Fibroblast of skin of abdomen (primary cell): ENCODE data around the gene AUNIP. TPM values are rescaled to one million over a fixed set of nuclear protein-coding genes. Genes with fewer than 3 reads are reported as not detected.

Experiments
- DNase-seq: peaks from one replicate; pipeline ENCODE4 v3.0.0-alpha.2; 2013
- polyA plus RNA-seq, 2 experiments: library from polyadenylated mRNA; unstranded; fragments of 120-200 nt; gene quantifications; one replicate each; pipeline ENCODE4 v1.2.1, GENCODE V29; 2013; ENCODE audit not compliant: insufficient read length in 2 of 2

AUNIP gene, protein sequence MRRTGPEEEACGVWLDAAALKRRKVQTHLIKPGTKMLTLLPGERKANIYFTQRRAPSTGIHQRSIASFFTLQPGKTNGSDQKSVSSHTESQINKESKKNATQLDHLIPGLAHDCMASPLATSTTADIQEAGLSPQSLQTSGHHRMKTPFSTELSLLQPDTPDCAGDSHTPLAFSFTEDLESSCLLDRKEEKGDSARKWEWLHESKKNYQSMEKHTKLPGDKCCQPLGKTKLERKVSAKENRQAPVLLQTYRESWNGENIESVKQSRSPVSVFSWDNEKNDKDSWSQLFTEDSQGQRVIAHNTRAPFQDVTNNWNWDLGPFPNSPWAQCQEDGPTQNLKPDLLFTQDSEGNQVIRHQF
- polyA plus RNA-seq (2013, experiment 1 of 2; ENCODE audit: insufficient read length), result 2.3 TPM
- 2.8 TPM for polyA plus RNA-seq (2013, experiment 2 of 2; ENCODE audit: insufficient read length)

DNA sequence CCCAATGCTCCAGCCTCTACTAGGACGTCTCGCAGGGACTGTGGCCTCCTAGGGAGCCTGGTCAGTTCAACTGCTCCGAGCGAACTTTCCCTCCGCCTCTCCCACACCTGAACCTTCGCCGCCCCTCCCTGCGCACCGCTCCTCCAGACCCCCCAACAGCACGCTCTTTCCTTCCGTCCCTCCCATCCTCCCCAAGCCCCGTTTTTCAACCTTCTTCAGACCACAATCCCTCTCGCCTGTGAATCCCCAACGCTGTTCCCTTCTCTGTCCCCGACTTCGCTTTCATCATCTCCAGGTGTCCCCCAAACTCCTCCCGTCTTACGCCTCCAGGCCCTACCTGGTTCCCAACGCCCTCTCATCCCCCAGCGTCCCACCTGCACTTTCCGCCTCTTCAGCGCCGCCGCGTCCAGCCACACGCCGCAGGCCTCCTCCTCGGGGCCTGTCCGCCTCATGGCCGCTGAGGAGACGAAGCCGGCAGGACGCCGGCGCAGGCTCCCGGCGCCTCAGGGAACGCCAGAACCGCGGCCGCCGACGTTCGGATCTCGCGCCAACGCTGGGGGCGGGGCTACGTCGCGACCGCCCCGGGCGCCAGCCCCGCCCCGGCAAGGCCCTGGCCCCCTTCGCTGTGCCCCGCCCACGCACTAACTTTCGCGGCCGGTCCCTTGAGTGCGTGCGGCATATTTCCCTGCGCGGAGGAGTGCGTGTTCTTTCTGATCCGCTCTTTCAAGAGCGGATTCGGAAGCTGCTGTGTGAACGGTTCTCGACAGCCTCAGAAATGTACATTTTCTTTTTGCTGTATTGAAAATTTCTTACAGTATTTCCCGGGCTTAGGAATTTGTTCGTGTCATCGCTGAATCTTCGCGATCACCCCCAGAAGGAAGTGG, at the start of gene AUNIP:
AUNIP (minus strand) TSS at position 552 of the 884 bp plus-strand sequence; CDS start at position 452, 100 bp downstream.
- DNase-seq, result peak; percentile 89

DNA sequence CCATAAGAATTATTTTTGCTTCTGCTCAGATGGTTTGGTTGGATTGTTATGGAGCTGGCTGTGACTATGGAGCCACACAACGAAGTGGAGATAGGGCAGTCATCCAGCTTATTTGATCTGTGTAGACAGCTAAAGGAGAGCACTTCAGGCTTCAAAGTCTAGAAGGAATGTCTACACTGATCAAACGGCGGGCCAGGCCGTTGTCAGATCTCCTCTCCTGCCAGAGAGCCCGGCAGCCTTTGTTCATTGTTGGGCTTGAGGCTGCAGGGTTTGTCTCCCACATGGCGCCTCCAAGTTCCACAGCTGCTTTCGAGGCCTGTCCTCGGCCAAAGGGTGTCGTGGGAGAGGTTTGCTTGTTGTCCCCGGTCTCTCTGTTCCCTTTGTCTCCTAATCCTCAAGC, 49.8 kb upstream of the AUNIP start:
- DNase-seq, result no peak

DNA sequence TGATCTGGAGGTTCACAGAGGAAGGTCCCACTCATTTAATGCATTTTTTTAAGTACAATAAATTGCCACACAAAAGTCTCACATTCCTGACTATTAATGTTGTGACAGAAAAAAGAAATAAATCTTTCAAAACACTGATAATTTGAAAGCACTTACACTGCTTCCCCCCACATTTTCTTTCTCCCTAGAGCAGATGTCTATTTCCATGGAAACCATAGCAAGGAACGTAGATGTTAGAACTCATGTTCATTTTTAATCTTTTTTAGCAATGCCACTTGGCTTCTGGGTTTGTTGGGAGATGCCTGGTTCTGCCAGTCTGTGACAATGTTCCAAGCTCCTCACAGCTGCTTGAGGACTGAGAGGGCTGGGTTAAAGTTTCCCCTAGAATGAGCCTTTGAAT, 48.9 kb upstream of the AUNIP start:
- no peak for DNase-seq

DNA sequence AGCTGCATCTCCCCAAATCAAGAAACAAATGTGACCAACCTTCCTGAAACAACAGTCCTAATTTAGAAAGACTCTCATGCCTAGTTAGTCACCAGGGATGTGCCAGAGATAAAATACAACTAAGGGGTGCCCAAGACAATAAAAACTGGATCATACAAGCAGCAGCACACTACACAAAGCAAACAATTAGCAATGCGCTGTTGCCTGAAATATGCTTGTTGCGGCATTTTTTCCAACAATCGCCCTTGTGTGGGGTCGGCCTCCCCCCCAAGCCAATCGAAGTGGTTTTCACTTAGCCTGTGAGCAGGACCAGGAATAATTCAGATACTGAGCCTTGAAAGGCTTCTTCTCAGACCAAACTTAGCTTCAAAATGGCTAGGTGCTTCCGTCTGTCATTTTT, 48.3 kb upstream of the AUNIP start:
- DNase-seq, result no peak

DNA sequence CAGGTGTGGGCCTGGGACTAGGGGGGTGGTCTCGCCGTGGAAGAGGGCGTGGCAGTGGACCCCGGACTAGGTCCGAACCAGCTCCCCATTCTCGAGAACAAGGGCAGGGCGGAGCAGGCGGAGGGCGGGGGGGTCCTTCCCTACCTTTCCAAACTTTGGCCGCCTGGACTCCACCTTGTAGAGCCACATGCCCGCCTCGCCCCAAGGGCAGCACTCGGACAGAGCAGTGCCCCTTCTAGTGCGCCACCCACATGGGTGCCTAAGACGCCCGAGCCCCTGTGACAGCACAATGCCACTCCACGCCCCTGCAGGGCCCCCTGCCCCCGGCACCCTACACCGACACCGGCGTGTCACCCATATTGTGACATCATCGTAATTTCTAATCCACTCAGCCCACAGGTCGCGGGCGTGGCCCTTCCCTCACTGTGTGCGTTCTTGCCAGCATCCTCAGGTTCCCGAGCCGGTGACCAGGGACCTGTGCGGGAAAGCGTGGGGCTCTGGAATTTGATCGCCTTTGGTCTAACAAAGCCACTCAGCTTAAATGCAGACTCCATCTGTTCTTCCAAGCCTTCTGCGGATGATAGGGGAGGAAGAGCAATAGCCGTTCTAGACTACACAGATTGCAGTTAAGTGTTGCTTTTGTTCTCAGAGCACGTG, 47.5 kb upstream of the AUNIP start:
- no peak for DNase-seq

DNA sequence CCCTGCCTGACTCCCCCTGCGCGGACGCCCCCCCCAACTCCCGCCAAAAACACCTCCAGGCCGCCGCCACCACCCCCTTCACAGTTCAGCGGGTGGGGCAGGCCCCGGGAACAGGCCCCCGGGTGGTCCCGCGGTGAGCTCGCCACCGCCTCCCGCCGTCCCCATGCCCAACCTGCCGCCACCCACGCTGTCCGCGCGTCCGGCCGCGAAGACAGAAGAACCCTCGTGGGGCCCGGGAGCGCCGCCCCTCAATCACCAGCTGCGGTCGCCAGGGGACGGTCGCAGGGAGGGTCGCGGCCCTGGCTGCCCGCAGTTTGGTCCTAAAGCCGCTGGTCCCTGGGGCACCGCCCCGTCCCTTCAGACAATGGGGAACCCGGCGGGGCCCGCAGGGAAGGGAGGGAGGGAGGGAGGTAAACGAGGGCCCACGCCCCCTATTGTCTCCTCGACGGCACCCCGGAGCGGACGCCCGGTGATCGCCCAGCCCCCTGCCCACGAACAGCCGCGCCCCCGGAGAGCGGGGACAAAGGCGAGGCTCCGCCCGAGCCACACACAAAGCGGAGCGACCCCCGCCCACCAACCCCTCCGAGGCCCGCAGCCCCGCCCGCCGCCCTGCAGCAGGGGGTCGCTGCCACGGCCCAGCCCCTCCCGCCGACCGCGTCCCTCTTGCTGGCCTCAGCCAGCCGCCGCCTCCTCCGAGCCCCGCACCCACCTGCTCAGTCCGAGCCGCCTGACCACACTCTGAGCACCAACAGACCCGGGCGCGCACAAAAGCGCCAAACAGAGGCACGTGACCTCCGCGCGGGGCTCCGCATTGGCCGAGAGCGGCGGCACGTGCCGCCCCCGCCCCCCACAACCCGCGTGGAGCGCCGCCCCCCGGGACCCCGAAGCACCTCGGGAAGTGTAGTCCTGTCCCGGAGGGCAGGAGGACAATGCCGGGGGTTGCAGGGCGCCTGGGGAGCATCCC, 46.7 kb upstream of the AUNIP start, which contains the start of gene STMN1:
STMN1 (minus strand) TSS at position 740 of the 964 bp plus-strand sequence. CDS start 1,743 bp downstream, outside the sequence.
- DNase-seq, result peak; percentile 95

DNA sequence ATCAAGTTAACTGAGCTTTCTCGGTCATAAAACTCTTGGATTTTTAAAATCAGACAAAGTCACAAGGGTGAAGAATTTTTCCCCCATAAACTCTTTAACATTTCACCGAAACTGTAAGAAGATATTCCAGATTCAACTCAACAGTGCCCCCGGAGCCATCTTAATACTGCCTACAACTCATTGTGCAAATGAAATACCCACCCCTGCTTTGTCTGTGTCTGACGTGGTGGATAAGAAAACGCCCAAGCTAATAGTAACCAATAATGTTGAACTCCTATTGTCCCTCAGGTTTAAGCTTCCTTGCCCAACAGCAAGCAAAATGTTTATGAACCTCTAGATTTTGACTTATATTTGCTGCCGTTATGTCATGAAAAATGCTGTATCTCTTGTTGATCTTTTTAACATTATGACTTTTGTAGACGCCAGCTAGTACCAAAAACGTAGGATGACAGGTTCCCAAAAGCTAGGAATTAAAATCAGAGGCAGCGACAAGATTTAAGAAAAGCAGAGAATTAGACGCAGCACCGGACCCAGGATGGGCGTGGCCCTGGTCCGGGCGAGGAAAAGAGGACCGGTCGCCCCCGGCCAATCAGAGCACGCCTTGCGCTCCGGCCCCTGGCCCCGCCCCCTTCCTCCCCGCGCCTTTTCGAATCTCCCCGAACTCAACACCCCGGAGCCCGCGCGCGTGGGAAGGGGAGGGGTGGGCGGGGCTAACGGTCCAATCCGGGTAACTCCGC, 45.9 kb upstream of the AUNIP start:
- DNase-seq, result peak; percentile 93

DNA sequence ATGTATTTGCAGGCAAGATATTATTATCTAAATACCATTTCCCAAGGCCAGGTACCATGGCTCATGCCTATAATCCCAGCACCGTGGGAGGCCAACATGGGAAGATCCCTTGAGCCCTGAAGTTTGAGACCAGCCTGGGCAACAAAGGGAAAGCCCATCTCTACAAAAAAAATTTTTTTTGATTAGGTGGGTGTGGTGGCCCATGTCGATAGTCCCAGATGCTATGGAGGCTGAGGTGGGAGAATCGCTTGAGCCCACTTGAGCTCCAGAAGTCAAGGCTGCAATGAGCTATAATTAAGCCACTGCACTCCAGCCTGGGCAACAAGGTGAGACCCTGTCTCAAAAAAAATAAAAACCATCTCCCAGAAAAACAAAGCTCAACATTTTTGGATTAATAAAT, 44.7 kb upstream of the AUNIP start:
- no peak for DNase-seq

DNA sequence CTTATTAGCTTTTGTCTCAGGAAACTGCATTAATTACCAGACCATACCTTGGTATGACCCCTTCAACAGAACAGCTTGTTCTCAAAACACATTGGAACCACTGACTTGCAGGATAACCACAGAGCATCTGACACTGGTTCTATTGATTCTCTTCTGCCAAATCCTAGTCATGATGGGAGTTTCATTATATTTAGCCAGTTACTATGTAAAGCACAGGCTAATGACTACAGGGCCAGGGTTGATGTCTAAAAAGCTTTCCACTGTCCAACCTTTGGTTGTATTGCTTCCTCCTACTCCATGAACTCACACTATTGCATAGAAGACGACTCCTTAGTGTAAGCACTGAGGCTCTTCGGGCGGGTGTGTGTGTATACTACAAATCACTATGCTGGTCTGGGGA, 43.2 kb upstream of the AUNIP start:
- no peak for DNase-seq

DNA sequence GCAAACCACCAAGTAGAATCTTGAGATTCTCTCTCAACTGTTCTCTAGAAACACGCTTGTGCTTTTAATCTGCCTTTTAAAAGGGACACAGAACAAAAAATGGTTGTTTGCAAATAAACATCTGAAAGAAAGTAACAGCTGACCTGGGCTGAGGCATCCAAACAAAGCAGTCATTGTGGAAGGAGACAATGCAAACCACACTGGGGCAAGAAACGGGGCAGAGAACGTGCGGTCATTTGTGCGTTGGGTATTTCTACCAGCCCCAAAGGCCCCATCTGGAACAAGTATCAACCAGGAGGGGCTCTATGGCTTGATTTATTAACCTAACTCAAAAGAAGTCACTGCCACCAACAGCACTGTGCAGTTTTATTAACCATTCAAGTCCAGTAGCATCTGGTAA, 41.0 kb upstream of the AUNIP start:
- no peak for DNase-seq

DNA sequence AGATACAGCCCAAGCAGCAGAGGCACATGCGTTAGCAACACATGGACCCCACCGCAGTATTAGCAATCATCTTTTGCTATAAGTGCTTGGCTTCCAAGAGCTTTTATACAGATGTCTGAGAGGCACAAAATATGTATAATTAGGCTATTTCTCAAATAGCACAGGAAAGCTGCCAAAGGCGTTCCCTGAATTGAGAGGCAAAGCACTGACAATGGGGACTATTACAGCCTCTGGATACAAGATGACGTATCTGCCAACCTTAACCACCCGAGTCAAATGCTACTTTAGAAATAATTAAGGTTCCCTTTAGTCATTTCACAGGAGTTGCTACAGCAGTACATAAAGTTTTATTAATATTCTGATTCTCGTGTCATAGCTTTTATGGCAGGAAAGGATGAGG, 40.5 kb upstream of the AUNIP start:
- DNase-seq, result no peak

DNA sequence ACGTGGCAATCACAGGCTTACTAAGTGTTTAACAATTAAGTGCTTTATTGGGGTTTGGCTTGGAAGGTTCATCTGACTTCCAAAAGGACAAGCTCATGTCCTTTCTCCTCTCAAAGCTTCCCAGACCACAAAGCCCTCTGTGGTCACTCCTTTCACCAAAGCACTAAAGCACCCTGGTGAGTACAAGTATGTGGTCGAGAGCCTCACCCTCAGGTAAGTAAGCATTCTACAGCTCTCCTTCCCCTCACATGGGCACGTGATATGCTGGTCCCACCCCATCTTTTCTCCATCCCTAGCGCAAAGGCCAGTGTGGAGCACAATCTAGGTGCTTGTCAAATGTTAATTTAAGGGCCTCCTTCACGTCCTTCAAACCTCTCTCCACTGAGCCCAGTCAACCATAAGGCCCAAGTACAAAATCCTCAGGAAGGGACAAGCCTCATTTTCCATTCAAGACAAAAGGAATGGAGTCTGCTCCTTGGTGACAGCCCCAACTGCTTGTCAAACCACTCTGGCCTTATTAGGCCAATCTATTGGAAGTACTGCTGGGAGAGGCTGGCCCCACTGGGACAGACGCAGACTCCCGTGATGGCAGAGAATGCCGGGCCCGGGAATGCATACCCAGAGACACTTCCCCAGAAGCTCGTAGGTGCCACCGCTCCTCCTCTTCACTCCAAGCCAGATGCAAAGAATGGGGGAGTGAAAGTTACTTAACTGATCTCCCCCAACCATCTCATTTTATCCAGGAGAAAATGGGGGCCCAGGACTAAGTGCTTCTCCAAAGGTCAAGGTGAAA, 39.2 kb upstream of the AUNIP start:
- no peak for DNase-seq

DNA sequence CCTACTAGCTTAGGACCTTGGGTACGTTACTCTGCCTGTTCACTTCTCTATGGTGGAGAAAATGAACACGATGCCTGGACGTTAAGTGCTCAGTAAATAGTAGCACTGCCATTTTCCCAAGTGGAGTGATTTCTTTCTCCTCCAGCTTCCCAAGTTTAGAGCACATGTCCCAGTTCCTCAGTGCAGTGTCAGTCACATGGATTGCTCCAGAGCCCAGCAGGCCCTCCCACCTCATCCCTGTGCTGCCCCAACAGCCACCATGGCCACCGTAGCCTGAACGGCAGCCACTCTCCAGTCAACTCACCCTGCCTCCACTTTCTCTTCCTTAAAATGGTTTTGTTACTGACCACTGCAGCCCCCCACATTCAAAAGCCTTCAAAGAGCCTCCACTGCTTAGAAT, 38.5 kb upstream of the AUNIP start:
- DNase-seq, result no peak

DNA sequence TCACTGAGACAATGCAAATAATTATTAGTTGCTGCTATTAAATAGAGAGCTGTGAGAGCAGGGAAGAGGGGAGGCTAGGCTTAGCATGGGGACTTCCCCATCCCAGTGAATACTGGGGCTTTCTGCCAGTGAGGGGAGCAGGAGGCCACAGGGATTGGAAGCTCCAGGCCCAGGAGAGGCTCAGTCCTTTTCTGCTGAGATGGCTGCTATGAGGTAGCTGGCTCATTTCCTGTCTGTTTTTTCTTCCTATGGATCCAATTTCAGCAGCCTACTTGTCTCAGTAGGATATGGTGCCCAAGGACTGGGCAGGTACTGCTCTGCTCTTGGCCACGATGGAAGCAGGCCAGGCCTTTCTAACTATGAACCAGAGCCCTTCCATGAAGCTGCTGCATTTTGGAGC, 37.0 kb upstream of the AUNIP start:
- peak; percentile 54 for DNase-seq

DNA sequence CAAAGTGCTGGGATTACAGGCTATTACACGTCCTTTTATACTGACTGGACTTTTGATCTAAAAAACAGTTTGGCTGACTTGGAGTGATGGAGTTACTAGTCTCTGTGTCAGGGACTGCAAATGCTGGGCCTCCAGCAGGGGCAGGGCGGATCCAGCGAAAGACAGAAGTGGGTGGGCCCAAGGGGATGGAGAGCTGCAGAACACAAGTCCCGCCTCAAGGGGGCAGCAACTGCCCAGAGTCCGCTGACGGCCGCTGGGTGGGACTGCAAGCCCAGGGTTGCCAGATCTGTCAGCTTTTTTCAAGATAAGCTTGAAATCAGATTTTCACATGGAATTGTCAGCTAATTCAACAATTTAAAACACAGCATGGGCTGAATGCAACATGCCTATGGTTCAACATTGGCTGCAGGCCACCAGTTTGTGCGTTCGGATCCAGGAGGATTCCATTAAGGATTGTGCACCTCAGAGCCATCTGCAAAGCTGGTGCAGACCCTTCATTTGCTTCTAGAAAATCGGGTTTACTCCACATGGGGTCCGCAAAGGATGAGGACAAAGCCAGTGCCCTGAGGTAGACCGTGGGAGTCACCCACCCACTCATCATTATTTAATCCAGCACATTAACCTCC, 36.2 kb upstream of the AUNIP start:
- DNase-seq, result peak; percentile 91

DNA sequence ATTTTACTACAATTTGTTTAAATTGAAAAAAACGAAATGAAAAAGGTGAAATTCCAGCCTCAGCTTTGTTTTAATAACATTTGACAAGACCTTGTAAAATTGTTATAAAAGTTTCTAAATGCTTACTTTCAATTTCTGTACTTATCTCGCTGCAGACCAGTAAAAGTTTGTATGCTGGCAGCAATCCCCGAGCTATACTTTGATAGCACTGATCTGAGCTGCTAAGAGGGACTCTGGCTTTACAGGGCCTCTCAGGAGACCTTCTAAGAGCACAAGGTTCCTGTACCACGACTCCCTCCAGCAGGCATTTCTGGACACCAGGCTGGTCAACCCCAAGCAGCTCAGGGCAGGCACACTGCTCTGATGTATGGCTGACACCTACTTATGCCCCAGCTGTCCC, 33.9 kb upstream of the AUNIP start:
- DNase-seq, result no peak

DNA sequence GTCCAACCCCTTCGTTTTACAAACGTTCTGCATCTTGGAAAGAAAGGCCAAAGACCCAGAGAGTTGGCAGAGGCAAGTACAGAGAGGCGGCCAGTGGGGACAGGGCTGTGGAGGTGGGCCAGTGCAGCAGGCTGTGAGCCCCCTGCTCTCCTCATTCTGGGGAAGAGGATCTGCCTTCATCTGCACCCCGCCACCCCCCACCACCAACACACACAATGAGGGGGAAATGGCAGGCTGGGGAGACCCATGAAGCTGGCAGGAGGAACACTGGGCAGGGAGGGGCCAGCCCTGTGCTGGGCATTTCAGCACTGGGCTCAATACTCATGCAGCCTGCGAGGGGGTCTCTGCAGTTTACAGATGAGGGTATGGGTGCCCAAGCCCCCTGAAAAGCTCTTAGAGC, 32.3 kb upstream of the AUNIP start:
- DNase-seq, result no peak

DNA sequence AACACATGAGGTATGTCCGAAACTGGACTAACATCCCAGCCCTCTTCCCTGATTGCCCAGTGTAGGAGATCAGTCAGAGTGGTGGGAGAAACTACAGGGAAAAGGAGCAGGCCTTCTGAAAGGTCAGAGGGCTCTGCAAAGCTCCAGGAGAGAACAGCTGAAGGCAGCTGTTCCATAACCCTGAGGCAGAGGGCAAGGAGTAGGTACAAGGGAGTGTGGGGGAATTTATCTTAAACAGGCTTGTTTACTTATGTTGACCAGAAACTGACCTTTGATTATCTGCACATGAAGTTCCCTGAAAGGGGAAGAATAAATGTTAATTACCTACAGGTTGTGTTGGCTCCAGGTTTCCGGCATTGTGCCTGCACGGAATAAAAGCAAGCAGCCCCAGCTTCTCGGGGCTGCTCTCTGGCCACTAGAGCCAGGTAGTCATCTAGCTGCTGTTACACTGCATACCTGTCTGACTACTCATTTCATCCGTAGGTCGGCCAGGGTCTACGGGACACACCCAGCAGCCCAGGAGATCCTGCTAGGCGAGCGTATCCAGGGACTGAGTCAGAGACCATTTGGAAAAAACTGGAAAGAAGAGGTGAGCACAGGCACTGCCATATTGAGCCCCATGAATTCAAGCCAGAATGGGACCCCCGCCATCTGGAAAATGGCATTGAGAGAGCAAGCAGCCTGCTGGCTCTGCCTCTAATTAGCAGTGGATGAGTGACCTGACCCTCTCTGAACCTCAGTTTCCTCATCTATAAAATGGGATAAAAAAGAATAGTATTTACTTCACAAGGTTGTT, 31.2 kb upstream of the AUNIP start:
- peak; percentile 31 for DNase-seq

DNA sequence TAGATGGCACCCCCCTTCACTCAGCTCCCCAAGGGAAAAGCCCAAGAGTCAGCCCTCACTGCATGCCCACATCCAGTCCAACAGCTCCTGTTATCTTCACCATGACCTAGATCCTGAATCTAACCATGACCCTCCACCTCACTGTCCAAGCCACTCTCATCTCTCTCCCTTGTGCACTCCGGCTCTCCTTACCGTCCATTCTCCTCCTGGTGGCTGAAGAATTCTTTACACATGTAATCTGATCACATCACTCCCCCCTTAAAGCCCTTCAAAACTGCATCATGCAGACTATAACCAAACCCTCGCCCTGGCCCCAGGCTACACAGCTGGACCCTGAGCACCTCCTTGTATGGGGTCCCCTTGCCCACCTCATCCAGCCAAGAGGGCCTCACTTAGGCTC, 30.2 kb upstream of the AUNIP start:
- no peak for DNase-seq
